Chondrocyte (in vitro differentiated cells): Measurements from ENCODE around the gene NMBR. TPM values are rescaled to one million over a fixed set of nuclear protein-coding genes. Genes with fewer than 3 reads are reported as not detected.

ENCODE experiments used
- DNase-seq: peaks from one replicate; pipeline ENCODE4 v3.0.0; 2021; ENCODE audit warnings: mixed read lengths, low spot score
- H3K27ac Mint-ChIP-seq: one replicate; pipeline ENCODE4 v1.8.0; 2021; ENCODE audit warnings: mild to moderate bottlenecking, moderate library complexity, mixed read lengths; ENCODE audit not compliant: unreplicated experiment
- H3K27me3 Mint-ChIP-seq: 2 replicates; pipeline ENCODE4 v1.8.0; 2021; ENCODE audit warnings: low read depth, mixed read lengths
- H3K36me3 Mint-ChIP-seq: 2 replicates; pipeline ENCODE4 v1.8.0; 2021; ENCODE audit warnings: low read depth, mixed read lengths
- H3K4me1 Mint-ChIP-seq: 2 replicates; pipeline ENCODE4 v1.8.0; 2021; ENCODE audit warnings: low read depth, mild to moderate bottlenecking, mixed read lengths
- H3K4me3 Mint-ChIP-seq: one replicate; pipeline ENCODE4 v1.8.0; 2021; ENCODE audit warnings: mild to moderate bottlenecking, moderate library complexity, mixed read lengths; ENCODE audit not compliant: unreplicated experiment
- H3K9me3 Mint-ChIP-seq: 2 replicates; pipeline ENCODE4 v1.8.0; 2021; ENCODE audit warnings: low read depth, mixed read lengths
- CTCF ChIP-seq: fragments of 200-600 bp; sonication (generic); IDR thresholded peaks from 2 replicates; pipeline ENCODE4 v1.5.0; 2021; ENCODE audit warnings: antibody characterized with exemption, mild to moderate bottlenecking, moderate library complexity
- total RNA-seq: library from RNA; stranded (reverse); gene quantifications from 3 replicates; pipeline ENCODE4 v1.2.1, GENCODE V29; 2021

Gene NMBR
- total RNA-seq, 1 donor from 2014 or later: not detected

GRCh38 chr6:142183351-142183750 lies 36.4 kb upstream of the NMBR start:
- peaks cover 12% of the 10 kb centered on the region for H3K4me1 Mint-ChIP-seq
- no peak for TF ChIP-seq CTCF
- DNase-seq: no peak
- H3K4me3 Mint-ChIP-seq: no peak overlapping the region
- peaks cover 6% of the 10 kb centered on the region for H3K36me3 Mint-ChIP-seq
- no peak overlapping the region for H3K27ac Mint-ChIP-seq
- peaks cover under 1% of the 10 kb centered on the region for H3K9me3 Mint-ChIP-seq
- no peaks in the 10 kb centered on the region for H3K27me3 Mint-ChIP-seq

- peaks cover 16% of the 10 kb centered on the region for H3K36me3 Mint-ChIP-seq
Observed at GRCh38 chr6:142182004-142182403, 35.1 kb upstream of the NMBR start.

GRCh38 chr6:142178129-142178528 lies 31.2 kb upstream of the NMBR start:
- no peak for DNase-seq
- Mint-ChIP-seq H3K36me3 (peaks cover 26% of the 10 kb centered on the region), H3K9me3 (peaks cover 14% of the 10 kb centered on the region), H3K27ac (no peak overlapping the region), H3K4me1 (no peaks in the 10 kb centered on the region), H3K27me3 (no peaks in the 10 kb centered on the region), H3K4me3 (no peak overlapping the region)
- no peak for TF ChIP-seq CTCF

More at GRCh38 chr6:142182004-142182403, 35.1 kb upstream of the NMBR start:
- no peak for DNase-seq
- Mint-ChIP-seq H3K4me3 (no peak overlapping the region), H3K4me1 (peaks cover 7% of the 10 kb centered on the region), H3K27me3 (no peaks in the 10 kb centered on the region), H3K9me3 (peaks cover 11% of the 10 kb centered on the region), H3K27ac (no peak overlapping the region)
- no peak for TF ChIP-seq CTCF

GRCh38 chr6:142174703-142175102 lies 27.8 kb upstream of the NMBR start:
- Mint-ChIP-seq H3K4me1 (no peaks in the 10 kb centered on the region), H3K27ac (no peak overlapping the region)
- no peak for DNase-seq

GRCh38 chr6:142173980-142174379 lies 27.1 kb upstream of the NMBR start:
- no peak for DNase-seq
- no peak for TF ChIP-seq CTCF
- Mint-ChIP-seq H3K9me3 (peaks cover 14% of the 10 kb centered on the region), H3K4me1 (no peaks in the 10 kb centered on the region), H3K27ac (no peak overlapping the region), H3K27me3 (no peaks in the 10 kb centered on the region), H3K4me3 (no peak overlapping the region), H3K36me3 (peaks cover 31% of the 10 kb centered on the region)

More at GRCh38 chr6:142174703-142175102, 27.8 kb upstream of the NMBR start:
- TF ChIP-seq CTCF: no peak
- H3K27me3 Mint-ChIP-seq: no peaks in the 10 kb centered on the region
- H3K36me3 Mint-ChIP-seq: peaks cover 34% of the 10 kb centered on the region
- peaks cover 14% of the 10 kb centered on the region for H3K9me3 Mint-ChIP-seq
- H3K4me3 Mint-ChIP-seq: no peak overlapping the region
